GM04503 (cell line): Measurements from ENCODE around the gene SLC7A10.
"Not testable (repeated sequence)": the region's sequence is repeated elsewhere in the genome, so short reads cannot be mapped to it uniquely, and the experiment has no call there.

Experiments
- DNase-seq: peaks from one replicate; pipeline ENCODE4 v3.0.0-alpha.2; 2012; ENCODE audit warnings: low read depth

SLC7A10 gene

DNA sequence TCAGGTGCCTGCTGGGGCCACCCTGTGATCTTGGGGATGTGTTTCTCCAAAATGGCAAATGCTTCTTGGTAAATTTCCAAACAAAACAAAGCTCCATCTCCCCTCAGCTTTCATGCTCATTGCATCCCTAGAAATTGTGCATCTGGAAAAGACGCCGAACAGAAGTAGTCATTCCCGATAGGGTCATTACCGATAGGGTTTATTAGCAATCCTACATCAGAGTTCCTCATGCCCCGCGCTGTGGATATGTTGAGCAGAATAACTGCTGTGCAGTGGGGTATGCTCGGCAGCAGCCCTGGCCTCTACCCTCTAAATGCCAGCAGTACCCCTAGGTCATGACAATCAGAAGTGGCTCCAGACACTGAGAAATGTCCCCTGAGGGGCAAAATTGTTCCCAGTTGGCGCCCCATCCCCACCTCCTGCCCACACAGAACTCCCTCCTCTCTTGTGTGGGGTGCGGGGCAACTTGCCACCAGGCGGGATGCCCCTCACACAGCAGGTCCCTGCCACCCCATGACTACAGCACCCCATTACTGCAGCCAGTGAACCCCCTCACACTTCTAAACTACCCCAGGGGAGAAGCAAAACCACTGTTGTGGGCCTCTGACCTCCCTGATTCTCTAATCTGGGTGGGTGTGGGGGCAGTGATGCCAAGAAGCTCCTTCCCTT is 13.0 kb upstream of the SLC7A10 start:
- DNase-seq = no peak

GRCh38 chr19:33236696-33237390 is 11.2 kb upstream of the SLC7A10 start:
- no peak for DNase-seq

DNA sequence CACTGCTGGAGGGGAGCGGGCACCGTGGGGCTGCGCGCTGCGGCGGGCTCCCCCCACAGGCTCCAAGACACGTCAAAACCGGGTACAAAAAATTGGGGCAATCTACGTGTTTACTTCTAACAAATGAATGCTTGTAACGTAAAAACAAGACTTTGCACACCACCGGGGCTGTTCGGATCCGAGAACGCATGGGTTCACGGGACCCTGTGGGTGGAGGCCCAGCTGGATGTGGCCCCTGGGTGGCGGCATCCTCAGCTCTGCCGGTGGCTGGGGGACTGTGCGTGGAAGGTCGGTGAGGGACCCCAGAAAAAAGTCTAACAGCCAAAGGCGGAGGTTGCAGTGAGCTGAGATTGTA is 10.3 kb upstream of the SLC7A10 start:
- DNase-seq = no peak

DNA sequence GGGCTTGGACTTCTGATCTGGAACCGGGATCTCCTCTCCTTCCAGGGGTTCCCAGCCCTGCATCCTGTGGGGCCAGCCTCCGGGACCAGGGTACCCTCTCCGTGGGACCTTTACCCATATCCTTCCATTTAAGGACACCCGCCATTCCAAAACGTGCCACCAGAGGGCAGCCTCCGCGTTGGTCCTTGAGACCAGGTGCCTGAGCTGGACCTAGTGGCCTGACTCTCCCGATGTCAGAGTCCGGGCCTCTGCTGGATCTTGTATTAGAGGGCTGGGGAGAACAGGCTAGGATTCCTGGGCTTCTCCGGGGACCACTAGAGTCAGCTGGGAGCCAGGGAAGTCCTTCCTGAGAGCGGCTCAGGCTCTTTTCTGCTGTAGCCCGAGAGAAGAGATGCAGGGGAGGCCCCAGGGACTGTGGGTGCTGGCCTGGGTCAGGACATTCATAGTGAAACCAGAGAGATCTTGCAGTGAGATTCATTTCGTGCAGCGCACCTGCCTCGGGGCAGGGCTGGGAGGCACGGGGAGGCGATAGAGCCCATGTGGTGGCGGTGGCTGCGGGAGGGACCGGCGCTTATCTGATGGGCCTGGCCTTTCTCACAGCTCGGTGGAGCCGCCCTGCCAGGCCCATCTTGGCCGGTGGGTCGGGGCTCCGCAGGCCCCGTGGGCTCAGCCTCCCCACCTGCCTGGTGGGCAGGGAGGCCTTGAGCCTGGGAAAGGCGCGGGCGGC is 9.8 kb upstream of the SLC7A10 start:
- DNase-seq = no peak

- DNase-seq = no peak
Observed at GRCh38 chr19:33234736-33235135, 9.1 kb upstream of the SLC7A10 start.

DNA sequence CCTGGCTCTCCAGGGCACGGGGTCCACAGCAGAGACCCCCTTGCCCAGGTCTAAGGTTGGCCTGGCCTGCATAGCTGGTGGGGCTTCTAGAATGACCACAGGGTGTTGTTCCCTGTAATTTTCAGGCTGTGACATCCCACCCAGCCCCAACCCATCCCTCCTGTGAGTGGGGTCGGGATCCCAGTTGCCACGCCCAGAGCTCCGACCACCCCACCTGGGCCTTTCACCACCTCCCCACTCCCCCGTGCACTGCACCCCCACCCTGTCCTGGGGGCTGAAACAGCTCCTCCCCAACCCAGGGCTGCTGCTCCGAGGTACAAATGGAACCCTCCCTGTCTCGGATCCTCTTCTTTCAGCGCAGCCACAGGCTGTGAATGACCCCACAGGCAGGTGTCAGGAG is 8.4 kb upstream of the SLC7A10 start:
- no peak for DNase-seq

GRCh38 chr19:33233056-33233873 is 7.6 kb upstream of the SLC7A10 start:
- no peak for DNase-seq

DNA sequence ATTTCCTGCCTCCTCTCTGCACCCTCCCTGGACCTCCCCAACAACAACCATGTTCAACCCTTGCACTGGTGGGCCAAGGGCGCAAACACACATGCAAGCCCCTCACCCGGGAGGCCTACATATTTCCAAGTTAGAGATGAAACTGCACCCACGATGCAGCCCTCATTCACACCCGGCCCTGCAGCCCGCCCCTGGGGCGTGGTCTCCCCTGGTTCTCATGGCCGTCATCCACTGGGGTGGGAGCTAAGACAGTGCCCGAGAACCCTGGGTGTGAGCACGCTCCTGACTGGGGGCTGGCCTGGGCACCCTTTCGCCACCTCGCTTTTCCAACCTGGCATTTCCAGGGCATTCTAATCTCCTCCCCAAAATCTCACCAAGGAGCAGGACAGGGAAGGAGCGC is 7.0 kb upstream of the SLC7A10 start:
- DNase-seq = no peak

GRCh38 chr19:33231511-33231910 is 5.9 kb upstream of the SLC7A10 start:
- DNase-seq = peak; percentile 57

- no peak for DNase-seq
Observed at GRCh38 chr19:33229962-33230361, 4.3 kb upstream of the SLC7A10 start.

- DNase-seq = no peak
Observed at GRCh38 chr19:33227870-33228599, 2.4 kb upstream of the SLC7A10 start.

- no peak for DNase-seq
Observed at GRCh38 chr19:33227242-33227650, 1.6 kb upstream of the SLC7A10 start.

DNA sequence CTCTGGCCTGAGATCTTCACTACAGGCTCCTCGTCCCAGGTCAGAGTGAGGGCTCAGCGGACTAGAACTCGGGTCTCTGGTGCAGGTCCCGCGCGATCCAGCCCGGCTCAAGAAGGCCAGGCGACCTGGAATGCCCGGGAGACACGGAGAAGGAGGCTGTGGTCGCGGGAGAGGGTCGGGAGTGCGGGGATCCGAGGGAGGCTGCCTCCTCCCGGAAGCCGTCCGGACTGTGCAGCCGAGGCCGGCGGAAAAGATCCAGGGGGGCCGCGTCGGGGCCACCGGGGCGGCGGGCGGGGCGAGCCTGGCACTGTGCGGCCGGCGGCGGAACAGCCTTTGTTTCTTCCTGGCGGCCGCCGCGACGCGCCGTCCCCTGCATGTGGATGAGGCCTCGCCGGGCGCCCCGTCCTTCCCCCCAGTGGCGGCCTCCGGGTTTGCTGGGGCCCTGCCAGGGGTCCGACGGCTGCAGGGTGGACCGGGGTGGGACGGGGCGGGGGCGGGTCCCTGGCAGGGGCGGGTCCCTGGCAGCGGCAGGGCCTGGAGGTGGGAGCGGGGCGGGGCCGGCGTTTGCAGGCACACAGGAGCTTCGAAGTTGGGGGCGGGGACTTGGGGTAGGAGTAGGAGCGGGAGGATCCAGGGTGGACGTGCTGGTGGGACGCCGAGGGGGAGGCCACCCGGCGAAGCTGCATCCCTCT is 1.0 kb upstream of the SLC7A10 start:
- no peak for DNase-seq

GRCh38 chr19:33224694-33225457 is 774 bp downstream of the SLC7A10 start:
- DNase-seq = no peak

GRCh38 chr19:33222255-33222654 is 3.4 kb downstream of the SLC7A10 start:
- not testable (repeated sequence) for DNase-seq

DNA sequence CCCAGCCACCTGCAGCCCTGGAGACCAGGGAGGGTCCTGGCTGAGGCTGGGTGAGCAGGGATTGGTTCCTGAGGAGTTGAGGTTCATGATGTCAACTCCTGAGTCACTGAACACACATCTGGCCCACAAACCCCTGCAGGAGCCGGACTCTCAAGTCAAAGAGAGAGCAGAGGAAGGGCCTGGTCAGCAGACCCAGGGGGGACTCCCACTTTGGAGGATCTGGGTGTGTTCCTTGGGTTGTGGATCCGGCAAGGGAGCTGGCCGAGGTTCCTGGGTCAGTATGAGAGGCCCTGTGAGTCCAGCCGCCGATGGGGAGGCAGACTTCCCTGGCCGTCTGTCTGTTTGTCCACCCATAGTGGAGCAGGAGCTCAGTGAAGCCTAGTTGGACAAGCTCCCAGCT is 4.0 kb downstream of the SLC7A10 start:
- DNase-seq = no peak

DNA sequence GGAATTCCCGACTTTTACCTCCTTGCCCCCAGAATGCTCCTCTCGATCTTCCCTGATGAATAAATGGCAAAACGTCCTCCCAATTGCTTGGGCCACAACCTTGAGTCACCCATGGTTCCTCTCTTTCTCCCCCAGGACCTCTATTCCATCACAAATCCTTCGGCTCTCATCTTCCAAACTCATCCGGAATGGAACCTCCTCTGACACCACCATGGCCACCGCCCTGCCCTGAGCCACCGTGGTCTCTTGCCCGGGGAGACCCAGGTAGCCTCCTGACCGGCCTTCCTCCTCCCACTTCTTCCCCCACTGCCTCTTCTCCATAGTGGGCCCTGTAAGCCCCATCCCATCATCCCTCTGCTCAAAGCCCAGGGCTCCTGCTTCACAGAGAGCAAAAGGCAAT is 4.9 kb downstream of the SLC7A10 start:
- DNase-seq = no peak

DNA sequence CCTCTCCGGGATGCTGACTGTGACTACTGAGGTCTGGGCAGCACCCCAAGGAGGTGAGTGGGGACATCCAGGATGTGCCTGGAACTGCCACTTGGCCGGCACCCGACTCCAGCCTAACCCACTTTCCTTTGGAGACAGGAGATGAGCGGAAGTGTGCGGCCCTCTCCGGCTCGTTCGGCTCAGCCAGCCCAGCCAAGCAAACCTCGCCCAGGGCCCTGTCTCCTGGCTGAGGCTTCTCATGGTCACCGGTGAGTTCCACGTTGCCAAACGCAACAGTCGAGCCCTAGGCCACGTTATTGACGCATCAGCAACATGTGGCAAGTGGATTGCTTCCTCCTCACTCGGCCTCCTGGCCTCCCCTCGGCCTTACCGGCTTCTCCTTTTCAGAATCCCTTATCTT is 5.5 kb downstream of the SLC7A10 start:
- no peak for DNase-seq

DNA sequence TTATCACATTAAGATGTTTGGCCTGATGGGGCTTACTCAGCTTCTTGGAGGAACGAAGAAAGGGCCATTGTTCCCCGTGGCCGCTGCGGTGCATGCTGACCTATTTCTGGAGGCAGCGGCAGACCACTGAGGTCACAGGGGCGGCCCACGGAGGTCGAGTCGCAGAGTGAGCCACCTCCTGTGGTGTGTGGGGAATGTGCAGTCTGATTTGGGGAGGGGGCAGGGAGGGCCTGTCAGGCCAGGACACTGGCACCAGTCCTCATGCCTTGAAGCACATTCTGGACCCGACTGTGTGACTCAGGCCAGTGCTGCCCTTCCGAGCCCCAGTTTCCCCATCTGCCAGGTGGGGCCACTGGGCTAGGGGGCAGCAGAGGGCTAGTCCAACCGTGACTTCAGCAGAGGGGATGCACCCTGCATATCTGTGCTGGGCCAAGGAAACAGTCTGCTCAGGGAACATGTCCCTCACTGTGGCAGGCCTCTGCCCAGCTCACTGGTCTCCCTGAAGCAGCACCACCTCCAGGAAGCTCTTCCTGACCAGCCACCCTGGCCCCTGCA is 6.3 kb downstream of the SLC7A10 start:
- no peak for DNase-seq

- no peak for DNase-seq
Observed at GRCh38 chr19:33217881-33218280, 7.8 kb downstream of the SLC7A10 start.
